Measurements from ENCODE around the gene EED.

The EED gene, protein sequence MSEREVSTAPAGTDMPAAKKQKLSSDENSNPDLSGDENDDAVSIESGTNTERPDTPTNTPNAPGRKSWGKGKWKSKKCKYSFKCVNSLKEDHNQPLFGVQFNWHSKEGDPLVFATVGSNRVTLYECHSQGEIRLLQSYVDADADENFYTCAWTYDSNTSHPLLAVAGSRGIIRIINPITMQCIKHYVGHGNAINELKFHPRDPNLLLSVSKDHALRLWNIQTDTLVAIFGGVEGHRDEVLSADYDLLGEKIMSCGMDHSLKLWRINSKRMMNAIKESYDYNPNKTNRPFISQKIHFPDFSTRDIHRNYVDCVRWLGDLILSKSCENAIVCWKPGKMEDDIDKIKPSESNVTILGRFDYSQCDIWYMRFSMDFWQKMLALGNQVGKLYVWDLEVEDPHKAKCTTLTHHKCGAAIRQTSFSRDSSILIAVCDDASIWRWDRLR
- long read RNA-seq, transcript EED-201 (12 exons, 2,223 nt) = major isoform, 144 of 183 reads
- long read RNA-seq, transcript EED-203 (13 exons, 1,696 nt) = minor isoform, 7 of 183 reads
- long read RNA-seq, partial matches to known transcripts = 2 of 183 reads
- long read RNA-seq, other reads (novel, unspliced or antisense) = 24 of 183 reads

DNA sequence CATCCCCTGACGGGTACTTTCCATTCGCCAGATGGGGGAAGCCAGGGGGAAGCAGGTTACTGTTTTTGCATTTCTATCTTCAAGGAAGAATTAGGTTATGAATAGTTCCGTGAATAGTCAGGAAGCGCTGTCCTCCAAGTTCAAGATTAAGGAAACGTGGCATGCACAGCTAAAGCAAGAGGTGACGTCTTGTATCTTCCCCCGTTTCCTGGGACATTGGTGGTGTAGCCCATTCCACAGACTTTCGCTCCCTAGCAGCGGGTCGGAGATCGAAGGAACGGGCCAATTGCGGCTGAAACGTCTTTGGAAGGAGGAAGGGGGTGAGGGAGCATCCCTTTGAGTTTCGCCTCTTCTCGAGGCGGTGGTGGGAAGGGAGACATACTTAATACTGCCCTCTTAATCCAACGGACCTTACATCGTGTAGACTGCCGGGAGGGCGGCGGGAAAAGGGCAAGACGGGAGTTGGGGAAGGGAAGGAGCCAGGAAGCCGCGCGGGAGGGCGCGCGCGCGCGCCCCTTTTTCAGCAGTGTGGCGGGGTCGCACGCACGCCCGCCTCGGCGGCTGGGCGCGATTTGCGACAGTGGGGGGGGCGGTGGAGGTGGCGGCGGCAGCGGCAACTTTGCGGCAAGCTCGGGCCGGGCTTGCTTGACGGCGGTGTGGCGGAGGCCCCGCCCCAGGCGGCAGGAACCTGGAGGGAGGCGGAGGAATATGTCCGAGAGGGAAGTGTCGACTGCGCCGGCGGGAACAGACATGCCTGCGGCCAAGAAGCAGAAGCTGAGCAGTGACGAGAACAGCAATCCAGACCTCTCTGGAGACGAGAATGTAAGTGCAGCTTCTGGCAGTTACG lies at the start of gene EED:
EED (plus strand) TSS at position 232 of the 847 bp plus-strand sequence; CDS start at position 709, 477 bp downstream.
- peak within 1 kb of the TSS; percentile 73 for H3K4me3 ChIP-seq (replicated peaks; ENCODE audit: insufficient read depth, low read length)
- peak; percentile 93 to 98 for DNase-seq (ENCODE audit: low read depth in 1 of 2, low spot score in 1 of 2)

GRCh38 chr11:86194998-86195397 lies 49.6 kb upstream of the EED start:
- Histone ChIP-seq H3K4me3 (replicated peaks; ENCODE audit: insufficient read depth, low read length) (no peak overlapping the region), H3K27me3 (ENCODE audit: insufficient read depth, poor library complexity, severe bottlenecking) (no peaks in the 10 kb centered on the region), H3K27ac (replicated peaks) (no peak overlapping the region)
- TF ChIP-seq, protein P1, sequence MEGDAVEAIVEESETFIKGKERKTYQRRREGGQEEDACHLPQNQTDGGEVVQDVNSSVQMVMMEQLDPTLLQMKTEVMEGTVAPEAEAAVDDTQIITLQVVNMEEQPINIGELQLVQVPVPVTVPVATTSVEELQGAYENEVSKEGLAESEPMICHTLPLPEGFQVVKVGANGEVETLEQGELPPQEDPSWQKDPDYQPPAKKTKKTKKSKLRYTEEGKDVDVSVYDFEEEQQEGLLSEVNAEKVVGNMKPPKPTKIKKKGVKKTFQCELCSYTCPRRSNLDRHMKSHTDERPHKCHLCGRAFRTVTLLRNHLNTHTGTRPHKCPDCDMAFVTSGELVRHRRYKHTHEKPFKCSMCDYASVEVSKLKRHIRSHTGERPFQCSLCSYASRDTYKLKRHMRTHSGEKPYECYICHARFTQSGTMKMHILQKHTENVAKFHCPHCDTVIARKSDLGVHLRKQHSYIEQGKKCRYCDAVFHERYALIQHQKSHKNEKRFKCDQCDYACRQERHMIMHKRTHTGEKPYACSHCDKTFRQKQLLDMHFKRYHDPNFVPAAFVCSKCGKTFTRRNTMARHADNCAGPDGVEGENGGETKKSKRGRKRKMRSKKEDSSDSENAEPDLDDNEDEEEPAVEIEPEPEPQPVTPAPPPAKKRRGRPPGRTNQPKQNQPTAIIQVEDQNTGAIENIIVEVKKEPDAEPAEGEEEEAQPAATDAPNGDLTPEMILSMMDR (IDR thresholded peaks at IDR 0.05; ENCODE audit: insufficient read depth, low read length) = no peak
- TF ChIP-seq GABPA (IDR thresholded peaks at IDR 0.05; ENCODE audit: low read depth) = no peak
- TF ChIP-seq POLR2AphosphoS5 (IDR thresholded peaks at IDR 0.05; ENCODE audit: low read depth) = no peak
- no peak for TF ChIP-seq REST (IDR thresholded peaks at IDR 0.05; ENCODE audit: insufficient replicate concordance, low read depth)
- TF ChIP-seq SPI1 (IDR thresholded peaks at IDR 0.05; ENCODE audit: borderline replicate concordance, low read depth) = no peak
- DNase-seq (ENCODE audit: low read depth in 1 of 2, low spot score in 1 of 2) = no peak

More for the DNA sequence above, at the start of gene EED:
- TF ChIP-seq GABPA (IDR thresholded peaks at IDR 0.05; ENCODE audit: low read depth) = no peak
- TF ChIP-seq POLR2AphosphoS5 (IDR thresholded peaks at IDR 0.05; ENCODE audit: low read depth) = peak; percentile 91
- TF ChIP-seq, protein P1 (IDR thresholded peaks at IDR 0.05; ENCODE audit: insufficient read depth, low read length) = no peak
- TF ChIP-seq SPI1 (IDR thresholded peaks at IDR 0.05; ENCODE audit: borderline replicate concordance, low read depth) = peak; percentile 74; the same call in 1 of the 2 replicates
- peak; percentile 72 for TF ChIP-seq REST (IDR thresholded peaks at IDR 0.05; ENCODE audit: insufficient replicate concordance, low read depth)
- no peaks in the 10 kb centered on the region for H3K27me3 ChIP-seq (ENCODE audit: insufficient read depth, poor library complexity, severe bottlenecking)
- peak within 1 kb of the TSS; percentile 99 for H3K27ac ChIP-seq (replicated peaks)

DNA sequence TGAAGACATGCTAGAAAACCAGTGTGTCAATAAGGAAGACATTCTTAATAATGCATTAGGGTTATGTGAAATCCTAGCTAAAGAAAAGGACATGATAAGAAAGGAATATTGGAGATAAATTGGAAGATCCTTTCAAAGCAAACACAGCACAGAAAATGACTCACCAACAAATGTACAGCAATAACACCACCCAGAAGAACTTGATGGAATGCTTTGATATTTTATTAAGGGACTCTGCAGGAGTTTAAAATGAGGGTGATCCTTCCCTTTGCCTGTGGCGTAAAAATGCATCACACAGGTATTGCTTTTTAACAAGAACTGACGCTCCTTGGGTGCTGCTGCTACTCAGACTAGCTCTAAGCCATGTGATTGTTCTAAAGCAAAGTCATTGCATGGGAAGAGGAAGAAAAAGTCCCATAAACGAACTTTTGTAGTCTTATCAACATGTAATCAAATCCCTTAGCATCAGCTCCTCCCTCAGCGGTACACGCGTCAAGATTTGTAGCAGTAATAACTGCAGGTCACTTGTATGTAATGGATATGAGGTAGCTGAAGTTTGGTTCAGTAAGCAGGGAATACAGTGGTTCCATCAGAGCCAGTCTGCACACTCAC lies 48.4 kb upstream of the EED start:
- DNase-seq (ENCODE audit: low read depth in 1 of 2, low spot score in 1 of 2) = no peak
- TF ChIP-seq POLR2AphosphoS5 (IDR thresholded peaks at IDR 0.05; ENCODE audit: low read depth) = no peak
- TF ChIP-seq, protein P1 (IDR thresholded peaks at IDR 0.05; ENCODE audit: insufficient read depth, low read length) = no peak
- TF ChIP-seq REST (IDR thresholded peaks at IDR 0.05; ENCODE audit: insufficient replicate concordance, low read depth) = no peak
- TF ChIP-seq GABPA (IDR thresholded peaks at IDR 0.05; ENCODE audit: low read depth) = no peak
- no peak for TF ChIP-seq SPI1 (IDR thresholded peaks at IDR 0.05; ENCODE audit: borderline replicate concordance, low read depth)

More for the DNA sequence above, 48.4 kb upstream of the EED start:
- H3K27ac ChIP-seq (replicated peaks) = no peak overlapping the region
- H3K27me3 ChIP-seq (ENCODE audit: insufficient read depth, poor library complexity, severe bottlenecking) = no peaks in the 10 kb centered on the region
- no peak overlapping the region for H3K4me3 ChIP-seq (replicated peaks; ENCODE audit: insufficient read depth, low read length)
